H9 (cell line): ENCODE results near the gene UST. TPM values are rescaled to one million over a fixed set of nuclear protein-coding genes. Genes with fewer than 3 reads are reported as not detected.

Experiments used
- DNase-seq: peaks from one replicate; pipeline ENCODE4 v3.0.0-alpha.2; 2017
- H2AFZ ChIP-seq: one replicate; pipeline ENCODE4 v1.6.1; 2013; ENCODE audit warnings: mild to moderate bottlenecking, low read length, control low read depth, moderate library complexity
- H2AK5ac ChIP-seq: 2 replicates; pipeline ENCODE4 v1.6.1; 2013; ENCODE audit warnings: low read length, control low read depth, mixed read lengths; ENCODE audit not compliant: insufficient read length
- H2BK120ac ChIP-seq: one replicate; pipeline ENCODE4 v1.6.1; 2013; ENCODE audit warnings: low read depth, mild to moderate bottlenecking, low read length, control low read depth, inconsistent platforms; ENCODE audit not compliant: poor library complexity, severe bottlenecking
- H2BK12ac ChIP-seq: 2 replicates; pipeline ENCODE4 v1.6.1; 2013; ENCODE audit warnings: low read length, control low read depth, mixed read lengths, low read depth; ENCODE audit not compliant: insufficient read length
- H2BK15ac ChIP-seq: 2 replicates; pipeline ENCODE4 v1.6.1; 2013; ENCODE audit warnings: low read depth, low read length, control low read depth
- H2BK20ac ChIP-seq: one replicate; pipeline ENCODE4 v1.6.1; 2013; ENCODE audit warnings: low read depth, mild to moderate bottlenecking, low read length, control low read depth, inconsistent platforms; ENCODE audit not compliant: poor library complexity, severe bottlenecking
- H2BK5ac ChIP-seq: 2 replicates; pipeline ENCODE4 v1.6.1; 2013; ENCODE audit warnings: low read length, control low read depth, mixed read lengths; ENCODE audit not compliant: insufficient read length
- H3K14ac ChIP-seq: 2 replicates; pipeline ENCODE4 v1.6.1; 2013; ENCODE audit warnings: low read length, control low read depth; ENCODE audit not compliant: insufficient read depth
- H3K18ac ChIP-seq: 2 replicates; pipeline ENCODE4 v1.6.1; 2013; ENCODE audit warnings: low read depth, mild to moderate bottlenecking, mixed read lengths, low read length, control low read depth; ENCODE audit not compliant: insufficient read length
- H3K23ac ChIP-seq: 2 replicates; pipeline ENCODE4 v1.6.1; 2013; ENCODE audit warnings: low read length, control low read depth, mixed read lengths, low read depth; ENCODE audit not compliant: insufficient read length
- H3K23me2 ChIP-seq: 2 replicates; pipeline ENCODE4 v1.6.1; 2013; ENCODE audit warnings: low read depth, mild to moderate bottlenecking, mixed read lengths, low read length, control low read depth; ENCODE audit not compliant: insufficient read length, poor library complexity, severe bottlenecking
- H3K27ac ChIP-seq: 2 replicates; pipeline ENCODE4 v1.5.1; 2013; ENCODE audit warnings: low read length, control low read depth, mixed read lengths, low read depth; ENCODE audit not compliant: insufficient read length
- H3K27me3 ChIP-seq: 2 replicates; pipeline ENCODE4 v1.6.1; 2013; ENCODE audit warnings: low read length, control low read depth, inconsistent platforms; ENCODE audit not compliant: insufficient read depth
- H3K4ac ChIP-seq: 2 replicates; pipeline ENCODE4 v1.6.1; 2013; ENCODE audit warnings: low read depth, mild to moderate bottlenecking, control low read depth, inconsistent platforms, low read length, moderate library complexity
- H3K4me1 ChIP-seq: 2 replicates; pipeline ENCODE4 v1.6.1; 2013; ENCODE audit warnings: low read length, control low read depth, inconsistent platforms; ENCODE audit not compliant: insufficient read depth
- H3K4me2 ChIP-seq: 2 replicates; pipeline ENCODE4 v1.6.1; 2013; ENCODE audit warnings: low read length, control low read depth, mixed read lengths; ENCODE audit not compliant: insufficient read length, insufficient read depth
- H3K56ac ChIP-seq: 2 replicates; pipeline ENCODE4 v1.6.1; 2013; ENCODE audit warnings: low read depth, mild to moderate bottlenecking, mixed read lengths, low read length, control low read depth; ENCODE audit not compliant: insufficient read length
- H3K79me1 ChIP-seq: 2 replicates; pipeline ENCODE4 v1.6.1; 2013; ENCODE audit warnings: low read depth, mild to moderate bottlenecking, moderate library complexity, low read length, control low read depth, inconsistent platforms; ENCODE audit not compliant: insufficient read depth, poor library complexity, severe bottlenecking
- H3K79me2 ChIP-seq: 2 replicates; pipeline ENCODE4 v1.6.1; 2013; ENCODE audit warnings: low read length, control low read depth, inconsistent platforms; ENCODE audit not compliant: insufficient read depth
- H3K9ac ChIP-seq: 2 replicates; pipeline ENCODE4 v1.6.1; 2013; ENCODE audit warnings: low read length, control low read depth, mixed read lengths; ENCODE audit not compliant: insufficient read length; ENCODE audit errors: extremely low read depth
- H3K9me3 ChIP-seq: one replicate; pipeline ENCODE4 v1.6.1; 2013; ENCODE audit warnings: low read depth, low read length, inconsistent platforms; ENCODE audit not compliant: control insufficient read depth
- H3T11ph ChIP-seq: one replicate; pipeline ENCODE4 v1.6.1; 2013; ENCODE audit warnings: mild to moderate bottlenecking, low read length, control low read depth, inconsistent platforms
- H4K20me1 ChIP-seq: one replicate; pipeline ENCODE4 v1.6.1; 2013; ENCODE audit not compliant: control insufficient read depth, insufficient read length, insufficient read depth
- H4K5ac ChIP-seq: 2 replicates; pipeline ENCODE4 v1.6.1; 2013; ENCODE audit warnings: low read depth, mild to moderate bottlenecking, mixed read lengths, low read length, control low read depth; ENCODE audit not compliant: insufficient read length
- H4K8ac ChIP-seq: replicated peaks from 2 replicates; pipeline ENCODE4 v1.6.1; 2013; ENCODE audit warnings: low read length, control low read depth, mixed read lengths, low read depth; ENCODE audit not compliant: insufficient read length
- H4K91ac ChIP-seq: 2 replicates; pipeline ENCODE4 v1.6.1; 2013; ENCODE audit warnings: low read depth, mild to moderate bottlenecking, moderate library complexity, mixed read lengths, low read length, control low read depth; ENCODE audit not compliant: insufficient read length
- H3K27ac Mint-ChIP-seq, 3 experiments: 2 replicates in 2 of 3; 3 replicates in 1 of 3; pipeline ENCODE4 v1.8.0; 2020 to 2021; ENCODE audit warnings: mixed read lengths in 3 of 3, mild to moderate bottlenecking in 1 of 3, moderate library complexity in 1 of 3
- H3K27me3 Mint-ChIP-seq: 2 replicates; pipeline ENCODE4 v1.8.0; 2021; ENCODE audit warnings: low read depth, mild to moderate bottlenecking, moderate library complexity, mixed read lengths
- H3K36me3 Mint-ChIP-seq, 3 experiments: 2 replicates in 2 of 3; 3 replicates in 1 of 3; pipeline ENCODE4 v1.8.0; 2020 to 2021; ENCODE audit warnings: low read depth in 3 of 3, mixed read lengths in 3 of 3; ENCODE audit not compliant: insufficient read depth in 1 of 3
- H3K4me1 Mint-ChIP-seq, 2 experiments: 2 replicates each; pipeline ENCODE4 v1.8.0; 2020; ENCODE audit warnings: mixed read lengths in 2 of 2
- H3K4me3 Mint-ChIP-seq, 2 experiments: 2 replicates in 1 of 2; 3 replicates in 1 of 2; pipeline ENCODE4 v1.8.0; 2020 to 2021; ENCODE audit warnings: mild to moderate bottlenecking in 2 of 2, mixed read lengths in 2 of 2, moderate library complexity in 1 of 2
- H3K9me3 Mint-ChIP-seq, 2 experiments: 2 replicates in 1 of 2; 3 replicates in 1 of 2; pipeline ENCODE4 v1.8.0; 2020; ENCODE audit warnings: mild to moderate bottlenecking in 2 of 2, mixed read lengths in 2 of 2, moderate library complexity in 1 of 2
- WGBS: extraction: QIAGEN DNeasy Blood & Tissue Kit; methylation state at CpG from one replicate; pipeline ENCODE4 v1.1.7; 2013; ENCODE audit warnings: missing lambda C conversion rate, low lambda C conversion rate, mixed read lengths; ENCODE audit not compliant: insufficient read length; ENCODE audit errors: extremely low coverage; 5-methylcytosine and 5-hydroxymethylcytosine counted together
- total RNA-seq: library from RNA; stranded (reverse); gene quantifications from 2 replicates; pipeline ENCODE4 v1.2.1, GENCODE V29; 2021
- TF ChIP-seq, protein P1 (sequence below): fragments of 200-600 bp; sonication (generic); conservative IDR thresholded peaks from 3 replicates; pipeline ENCODE4 v1.8.0; 2021; ENCODE audit warnings: antibody characterized with exemption, mild to moderate bottlenecking

UST gene
- total RNA-seq, 1 experiment from 2014 or later: 14.4 TPM

DNA sequence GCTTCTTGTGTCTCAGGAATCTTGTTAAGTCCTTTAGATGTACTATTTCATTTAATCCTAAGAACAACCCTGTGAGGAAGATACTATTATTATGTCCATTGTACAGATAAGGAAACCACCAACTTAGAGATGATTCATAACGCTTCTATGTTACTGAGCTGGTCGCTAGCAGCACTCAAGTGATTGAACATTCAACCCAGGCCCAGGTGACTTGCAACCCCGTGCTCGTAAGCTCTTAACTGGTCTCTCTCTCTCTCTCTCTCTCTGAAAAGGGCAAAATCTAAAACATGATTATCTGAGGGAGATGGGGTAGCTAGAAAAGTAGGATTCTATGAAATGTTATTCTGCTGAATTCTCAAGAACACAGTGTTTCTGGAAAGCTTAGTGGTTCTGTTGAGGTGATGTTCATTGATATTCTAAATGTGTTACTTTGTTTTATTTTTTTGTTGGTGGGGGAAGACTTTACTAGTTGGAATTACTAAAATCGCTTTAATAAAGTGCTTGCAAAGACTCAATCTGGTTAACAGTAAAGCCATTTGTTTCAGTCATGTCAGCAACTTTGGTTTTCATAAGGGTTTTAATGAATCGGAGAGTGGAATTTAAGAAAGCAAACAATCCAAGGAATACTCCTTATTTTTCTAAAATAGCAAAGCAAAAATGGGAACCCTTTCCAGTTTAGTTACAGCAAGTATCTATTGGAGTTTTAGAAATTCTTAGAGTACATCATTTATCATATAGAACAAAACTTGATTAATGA lies 305.7 kb downstream of the UST start:
- peaks cover 8 to 13% of the 10 kb centered on the region in 2 experiments for H3K4me1 Mint-ChIP-seq

More for the DNA sequence above, 305.7 kb downstream of the UST start:
- Histone ChIP-seq H2BK5ac (no peak overlapping the region), H2BK120ac (no peak overlapping the region), H3K4me2 (no peak overlapping the region), H2AK5ac (no peak overlapping the region), H3K9ac (no peak overlapping the region), H3K79me1 (no peaks in the 10 kb centered on the region), H3K23me2 (no peaks in the 10 kb centered on the region), H4K5ac (no peak overlapping the region), H3T11ph (no peak overlapping the region), H3K56ac (no peak overlapping the region), H3K27me3 (no peaks in the 10 kb centered on the region), H4K91ac (no peak overlapping the region), H3K23ac (no peak overlapping the region), H3K4me1 (peaks cover 3% of the 10 kb centered on the region; the same call in 1 of the 2 replicates), H3K14ac (no peak overlapping the region), H2AFZ (no peak overlapping the region), H3K27ac (no peak overlapping the region), H3K4ac (no peak overlapping the region), H2BK15ac (no peak overlapping the region), H2BK20ac (no peak overlapping the region), H3K18ac (no peak overlapping the region), H3K9me3 (no peaks in the 10 kb centered on the region), H4K8ac (no peak overlapping the region), H2BK12ac (no peak overlapping the region), H4K20me1 (no peaks in the 10 kb centered on the region), H3K79me2 (no peaks in the 10 kb centered on the region)
- Mint-ChIP-seq H3K4me3 (no peak overlapping the region), H3K27me3 (no peaks in the 10 kb centered on the region), H3K27ac (peak overlapping the region in 1 of 3 experiments; percentile 39; a peak in 1 of 7 replicates), H3K36me3 (peaks cover 0 to 4% (median 0%) of the 10 kb centered on the region in 3 experiments; a peak in 2 of 7 replicates), H3K9me3 (no peaks in the 10 kb centered on the region)
- WGBS: no CpG with 5 or more reads among the region's 6 CpGs
- DNase-seq: no peak
- TF ChIP-seq, protein P1, sequence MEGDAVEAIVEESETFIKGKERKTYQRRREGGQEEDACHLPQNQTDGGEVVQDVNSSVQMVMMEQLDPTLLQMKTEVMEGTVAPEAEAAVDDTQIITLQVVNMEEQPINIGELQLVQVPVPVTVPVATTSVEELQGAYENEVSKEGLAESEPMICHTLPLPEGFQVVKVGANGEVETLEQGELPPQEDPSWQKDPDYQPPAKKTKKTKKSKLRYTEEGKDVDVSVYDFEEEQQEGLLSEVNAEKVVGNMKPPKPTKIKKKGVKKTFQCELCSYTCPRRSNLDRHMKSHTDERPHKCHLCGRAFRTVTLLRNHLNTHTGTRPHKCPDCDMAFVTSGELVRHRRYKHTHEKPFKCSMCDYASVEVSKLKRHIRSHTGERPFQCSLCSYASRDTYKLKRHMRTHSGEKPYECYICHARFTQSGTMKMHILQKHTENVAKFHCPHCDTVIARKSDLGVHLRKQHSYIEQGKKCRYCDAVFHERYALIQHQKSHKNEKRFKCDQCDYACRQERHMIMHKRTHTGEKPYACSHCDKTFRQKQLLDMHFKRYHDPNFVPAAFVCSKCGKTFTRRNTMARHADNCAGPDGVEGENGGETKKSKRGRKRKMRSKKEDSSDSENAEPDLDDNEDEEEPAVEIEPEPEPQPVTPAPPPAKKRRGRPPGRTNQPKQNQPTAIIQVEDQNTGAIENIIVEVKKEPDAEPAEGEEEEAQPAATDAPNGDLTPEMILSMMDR: no peak
